ENCODE results near the gene UBC. TPM values are rescaled to one million over a fixed set of nuclear protein-coding genes. Genes with fewer than 3 reads are reported as not detected.

Gene UBC
- total and polyA plus RNA-seq, 9 of the 15 experiments (the other 6 are each of a cell fraction or from before 2014, with no cell fraction given): 533 to 1,153 (median 813) TPM

DNA sequence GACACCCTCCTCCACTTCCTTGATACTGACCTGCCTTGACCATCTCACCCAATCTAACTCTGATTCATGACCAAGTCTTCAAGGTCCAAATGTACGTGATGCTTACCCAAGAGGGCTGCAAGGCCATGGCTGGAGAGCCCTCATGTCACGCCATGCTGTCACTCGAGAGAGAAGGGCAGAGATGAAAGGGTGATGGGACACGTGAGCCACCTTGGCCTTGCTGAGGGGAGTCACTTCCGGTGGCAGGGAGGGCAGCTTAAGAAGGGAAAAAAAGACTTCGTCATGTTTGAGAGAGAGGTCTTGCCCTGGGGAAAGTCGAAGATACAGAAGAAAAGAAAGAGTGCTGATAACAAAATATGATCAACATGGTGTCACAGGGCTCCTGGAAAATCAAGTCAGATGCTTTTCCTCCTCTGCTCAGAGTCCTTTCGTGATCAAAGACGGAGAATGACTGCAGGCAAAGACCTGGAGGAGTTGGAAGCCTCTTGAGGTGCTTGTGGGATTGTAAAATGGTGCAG is 47.5 kb downstream of the UBC start (continued):
- TF ChIP-seq, protein P1, sequence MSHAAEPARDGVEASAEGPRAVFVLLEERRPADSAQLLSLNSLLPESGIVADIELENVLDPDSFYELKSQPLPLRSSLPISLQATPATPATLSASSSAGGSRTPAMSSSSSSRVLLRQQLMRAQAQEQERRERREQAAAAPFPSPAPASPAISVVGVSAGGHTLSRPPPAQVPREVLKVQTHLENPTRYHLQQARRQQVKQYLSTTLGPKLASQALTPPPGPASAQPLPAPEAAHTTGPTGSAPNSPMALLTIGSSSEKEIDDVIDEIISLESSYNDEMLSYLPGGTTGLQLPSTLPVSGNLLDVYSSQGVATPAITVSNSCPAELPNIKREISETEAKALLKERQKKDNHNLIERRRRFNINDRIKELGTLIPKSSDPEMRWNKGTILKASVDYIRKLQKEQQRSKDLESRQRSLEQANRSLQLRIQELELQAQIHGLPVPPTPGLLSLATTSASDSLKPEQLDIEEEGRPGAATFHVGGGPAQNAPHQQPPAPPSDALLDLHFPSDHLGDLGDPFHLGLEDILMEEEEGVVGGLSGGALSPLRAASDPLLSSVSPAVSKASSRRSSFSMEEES (CRISPR knock-in tag; IDR thresholded peaks at IDR 0.05): no peak
- TF ChIP-seq, protein P2, sequence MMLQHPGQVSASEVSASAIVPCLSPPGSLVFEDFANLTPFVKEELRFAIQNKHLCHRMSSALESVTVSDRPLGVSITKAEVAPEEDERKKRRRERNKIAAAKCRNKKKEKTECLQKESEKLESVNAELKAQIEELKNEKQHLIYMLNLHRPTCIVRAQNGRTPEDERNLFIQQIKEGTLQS (IDR thresholded peaks at IDR 0.05): no peak
- TF ChIP-seq, protein P2 (CRISPR knock-in tag; conservative IDR thresholded peaks at IDR 0.05): no peak
- TF ChIP-seq ZNF766 (CRISPR knock-in tag; conservative IDR thresholded peaks at IDR 0.05) (no peak), EP400 (IDR thresholded peaks at IDR 0.05) (no peak), KAT7 (CRISPR knock-in tag; IDR thresholded peaks at IDR 0.05; ENCODE audit: borderline replicate concordance) (peak; percentile 73; the same call in 1 of the 2 replicates), RBM25 (IDR thresholded peaks at IDR 0.05; ENCODE audit: low read depth, low read length, severe bottlenecking) (no peak), MAFK (IDR thresholded peaks at IDR 0.05; ENCODE audit: low read length) (no peak), ZNF699 (CRISPR knock-in tag; IDR thresholded peaks at IDR 0.05; ENCODE audit: insufficient replicate concordance) (no peak), POLR2AphosphoS5 (IDR thresholded peaks at IDR 0.05; ENCODE audit: control insufficient read depth, insufficient read depth, low read depth, low read length) (no peak), PML (IDR thresholded peaks at IDR 0.05; ENCODE audit: low read length) (no peak), NBN (IDR thresholded peaks at IDR 0.05; ENCODE audit: low read depth) (0 out of 2 replicates have a peak, but pooled peaks have one; percentile 3), FOSL1 (tag; conservative IDR thresholded peaks at IDR 0.05) (no peak), POLR3G (IDR thresholded peaks at IDR 0.05; ENCODE audit: extremely low read depth, insufficient read length, insufficient replicate concordance) (no peak), ZNF384 (IDR thresholded peaks at IDR 0.05; ENCODE audit: low read depth, low read length) (no peak), MAFF (IDR thresholded peaks at IDR 0.05; ENCODE audit: low read length) (no peak), ZNF586 (CRISPR knock-in tag; conservative IDR thresholded peaks at IDR 0.05) (no peak), KAT8 (IDR thresholded peaks at IDR 0.05; ENCODE audit: low read depth) (no peak), TCF7 (IDR thresholded peaks at IDR 0.05; ENCODE audit: borderline replicate concordance) (no peak), SAFB (IDR thresholded peaks at IDR 0.05; ENCODE audit: borderline replicate concordance, low read depth, low read length) (no peak), HDAC8 (tag; IDR thresholded peaks at IDR 0.05) (no peak), SRSF1 (IDR thresholded peaks at IDR 0.05; ENCODE audit: low read depth, low read length) (no peak), ETS2 (tag; IDR thresholded peaks at IDR 0.05; ENCODE audit: borderline replicate concordance, poor library complexity, severe bottlenecking) (no peak)
- TF ChIP-seq, protein P3, sequence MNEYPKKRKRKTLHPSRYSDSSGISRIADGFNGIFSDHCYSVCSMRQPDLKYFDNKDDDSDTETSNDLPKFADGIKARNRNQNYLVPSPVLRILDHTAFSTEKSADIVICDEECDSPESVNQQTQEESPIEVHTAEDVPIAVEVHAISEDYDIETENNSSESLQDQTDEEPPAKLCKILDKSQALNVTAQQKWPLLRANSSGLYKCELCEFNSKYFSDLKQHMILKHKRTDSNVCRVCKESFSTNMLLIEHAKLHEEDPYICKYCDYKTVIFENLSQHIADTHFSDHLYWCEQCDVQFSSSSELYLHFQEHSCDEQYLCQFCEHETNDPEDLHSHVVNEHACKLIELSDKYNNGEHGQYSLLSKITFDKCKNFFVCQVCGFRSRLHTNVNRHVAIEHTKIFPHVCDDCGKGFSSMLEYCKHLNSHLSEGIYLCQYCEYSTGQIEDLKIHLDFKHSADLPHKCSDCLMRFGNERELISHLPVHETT (CRISPR knock-in tag; conservative IDR thresholded peaks at IDR 0.05 in 1 of 2, IDR thresholded peaks at IDR 0.05 in 1 of 2): peak in 1 of 2 experiments; percentile 76; a peak in 1 of 4 replicates
- TF ChIP-seq, protein P4, sequence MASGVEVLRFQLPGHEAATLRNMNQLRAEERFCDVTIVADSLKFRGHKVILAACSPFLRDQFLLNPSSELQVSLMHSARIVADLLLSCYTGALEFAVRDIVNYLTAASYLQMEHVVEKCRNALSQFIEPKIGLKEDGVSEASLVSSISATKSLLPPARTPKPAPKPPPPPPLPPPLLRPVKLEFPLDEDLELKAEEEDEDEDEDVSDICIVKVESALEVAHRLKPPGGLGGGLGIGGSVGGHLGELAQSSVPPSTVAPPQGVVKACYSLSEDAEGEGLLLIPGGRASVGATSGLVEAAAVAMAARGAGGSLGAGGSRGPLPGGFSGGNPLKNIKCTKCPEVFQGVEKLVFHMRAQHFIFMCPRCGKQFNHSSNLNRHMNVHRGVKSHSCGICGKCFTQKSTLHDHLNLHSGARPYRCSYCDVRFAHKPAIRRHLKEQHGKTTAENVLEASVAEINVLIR (CRISPR knock-in tag; IDR thresholded peaks at IDR 0.05): no peak

Data from K562 (cell line).